GM12878 (cell line): ENCODE data around the gene CXXC5. TPM values are rescaled to one million over a fixed set of nuclear protein-coding genes. Genes with fewer than 3 reads are reported as not detected.

ENCODE experiments used
- BACH1 ChIP-seq: fragments of 450-650 bp; IDR thresholded peaks from 2 replicates; pipeline ENCODE4 v1.6.1; 2017; ENCODE audit warnings: mild to moderate bottlenecking, borderline replicate concordance
- CBFB ChIP-seq: IDR thresholded peaks from 2 replicates; pipeline ENCODE4 v1.6.1; 2016; ENCODE audit warnings: antibody characterized with exemption, low read depth
- ETV6 ChIP-seq, 2 experiments: fragments of 450-650 bp in 1 of 2; IDR thresholded peaks in 1 of 2; conservative IDR thresholded peaks in 1 of 2; 2 replicates each; pipeline ENCODE4 v1.6.1; 2014; ENCODE audit warnings: antibody characterized with exemption in 1 of 2, borderline replicate concordance in 1 of 2, low read depth in 1 of 2, mild to moderate bottlenecking in 1 of 2, moderate library complexity in 1 of 2
- GATAD2B ChIP-seq: fragments of 450-650 bp; conservative IDR thresholded peaks from 2 replicates; pipeline ENCODE4 v1.6.1; 2017; ENCODE audit warnings: low read depth, mild to moderate bottlenecking, moderate library complexity
- HDAC6 ChIP-seq: fragments of 200-600 bp; sonication (generic); IDR thresholded peaks from one replicate; pipeline ENCODE4 v1.8.0; 2017; ENCODE audit warnings: antibody characterized with exemption; ENCODE audit not compliant: unreplicated experiment
- IRF4 ChIP-seq: IDR thresholded peaks from 2 replicates; pipeline ENCODE4 v1.6.1; 2011; ENCODE audit warnings: low read depth, low read length
- MTA3 ChIP-seq: IDR thresholded peaks from 2 replicates; pipeline ENCODE4 v1.6.1; 2012; ENCODE audit warnings: low read length, inconsistent platforms, borderline replicate concordance
- MYB ChIP-seq: fragments of 150-350 bp; IDR thresholded peaks from 2 replicates; pipeline ENCODE4 v1.6.1; 2014; ENCODE audit warnings: mild to moderate bottlenecking, low read depth, low read length, borderline replicate concordance
- NFXL1 ChIP-seq: fragments of 450-650 bp; IDR thresholded peaks from 2 replicates; pipeline ENCODE4 v1.6.1; 2017; ENCODE audit warnings: antibody characterized with exemption, mild to moderate bottlenecking, borderline replicate concordance
- POLR2AphosphoS5 ChIP-seq: IDR thresholded peaks from 2 replicates; pipeline ENCODE4 v1.6.1; 2011; ENCODE audit warnings: mild to moderate bottlenecking, low read length, inconsistent platforms
- RFX5 ChIP-seq: IDR thresholded peaks from 2 replicates; pipeline ENCODE4 v1.6.1; 2011; ENCODE audit warnings: low read depth, low read length, improper control_type of control experiment
- TCF3 ChIP-seq: IDR thresholded peaks from 2 replicates; pipeline ENCODE4 v1.6.1; 2012; ENCODE audit warnings: low read depth, mild to moderate bottlenecking, low read length, borderline replicate concordance; ENCODE audit not compliant: insufficient read depth
- YY1 ChIP-seq: IDR thresholded peaks from 2 replicates; pipeline ENCODE4 v1.6.1; 2011; ENCODE audit warnings: low read depth, mild to moderate bottlenecking, low read length
- polyA plus RNA-seq, 11 experiments: library from polyadenylated mRNA; depleted of rRNA in 4 of 11; unstranded in 6 of 11; stranded (reverse) in 5 of 11; fragments of >200 nt; fragmentation: Nextera tagmentation in 4 of 11; fragmentation: Illumina TruSeq in 1 of 11; extraction: Ambion mirVana in 4 of 11; extraction: Trizol in 1 of 11; gene quantifications; 1 replicate in 1 of 11; 2 replicates in 10 of 11; pipeline versions ENCODE4 v1.2.1 to v1.2.3, GENCODE V29; 2011 to 2016; ENCODE audit warnings: inconsistent platforms in 2 of 11, missing spikeins in 2 of 11, low read depth in 1 of 11
- total RNA-seq, 4 experiments: library from RNA; depleted of rRNA in 3 of 4; stranded (reverse); fragments of >200 nt in 3 of 4; fragmentation: Illumina TruSeq in 1 of 4; extraction: Trizol in 1 of 4; gene quantifications; 2 replicates each; pipeline versions ENCODE4 v1.2.1 to v1.2.3, GENCODE V29; 2013 to 2021
- TF ChIP-seq, protein P1 (sequence below): fragments of 450-650 bp; IDR thresholded peaks from 2 replicates; pipeline ENCODE4 v1.6.1; 2017; ENCODE audit warnings: borderline replicate concordance
- TF ChIP-seq, protein P2 (sequence below): IDR thresholded peaks from 2 replicates; pipeline ENCODE4 v1.6.1; 2011; ENCODE audit warnings: low read depth, low read length, improper control_type of control experiment, borderline replicate concordance
- TF ChIP-seq, protein P3 (sequence below): fragments of 450-650 bp; IDR thresholded peaks from 2 replicates; pipeline ENCODE4 v1.6.1; 2018; ENCODE audit warnings: borderline replicate concordance, mild to moderate bottlenecking; ENCODE audit not compliant: partially characterized antibody
- TF ChIP-seq, protein P4 (sequence below): fragments of 450-650 bp; IDR thresholded peaks from 2 replicates; pipeline ENCODE4 v1.6.1; 2014; ENCODE audit warnings: mild to moderate bottlenecking
- TF ChIP-seq, protein P5 (sequence below): IDR thresholded peaks from 2 replicates; pipeline ENCODE4 v1.6.1; 2012; ENCODE audit warnings: low read length, inconsistent platforms
- TF ChIP-seq, protein P6 (sequence below): fragments of 450-650 bp; formaldehyde crosslinking; IDR thresholded peaks from 2 replicates; pipeline ENCODE4 v1.4.0; 2022; ENCODE audit warnings: mild to moderate bottlenecking, moderate library complexity

Gene CXXC5
- total and polyA plus RNA-seq, 10 of the 15 experiments (the other 5 are each of a cell fraction or from before 2014, with no cell fraction given): 1.8 to 90.8 (median 40.7) TPM

DNA sequence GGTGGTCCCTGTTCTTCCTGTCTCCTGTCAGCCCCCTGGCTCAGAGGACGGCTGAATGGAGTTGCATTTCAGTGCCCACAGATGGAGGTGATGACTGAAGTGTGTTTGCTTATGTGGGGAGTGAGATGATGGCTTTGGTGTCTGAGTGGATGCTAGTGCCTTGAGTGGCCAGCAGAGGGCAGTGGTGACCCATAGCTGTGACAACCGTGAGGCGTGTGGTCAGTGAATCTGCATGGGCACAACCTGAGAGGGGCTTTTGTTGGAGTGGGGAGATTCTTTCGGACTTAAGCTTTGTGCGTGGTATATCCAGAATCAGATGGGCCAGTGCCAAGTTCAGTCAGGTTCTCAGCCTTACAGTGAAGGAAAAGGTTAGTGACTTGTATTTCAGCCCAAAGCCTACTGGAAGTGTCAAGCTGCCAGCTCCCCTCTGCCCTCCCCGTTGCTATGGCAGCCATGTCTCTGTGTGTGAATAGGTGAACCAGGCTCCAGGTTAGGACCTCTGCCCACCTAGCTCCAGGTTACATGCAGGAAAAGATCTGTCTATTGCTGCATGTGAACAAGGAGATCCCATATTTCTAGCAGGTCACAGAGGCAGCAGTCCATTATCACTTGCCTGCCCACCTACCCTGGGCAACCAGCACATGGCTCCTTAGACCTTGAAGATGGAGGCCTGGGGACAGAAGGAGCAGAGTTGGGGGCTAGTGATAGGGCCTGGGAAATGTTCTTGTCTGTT lies 14.7 kb upstream of the CXXC5 start (continued):
- TF ChIP-seq, protein P1, sequence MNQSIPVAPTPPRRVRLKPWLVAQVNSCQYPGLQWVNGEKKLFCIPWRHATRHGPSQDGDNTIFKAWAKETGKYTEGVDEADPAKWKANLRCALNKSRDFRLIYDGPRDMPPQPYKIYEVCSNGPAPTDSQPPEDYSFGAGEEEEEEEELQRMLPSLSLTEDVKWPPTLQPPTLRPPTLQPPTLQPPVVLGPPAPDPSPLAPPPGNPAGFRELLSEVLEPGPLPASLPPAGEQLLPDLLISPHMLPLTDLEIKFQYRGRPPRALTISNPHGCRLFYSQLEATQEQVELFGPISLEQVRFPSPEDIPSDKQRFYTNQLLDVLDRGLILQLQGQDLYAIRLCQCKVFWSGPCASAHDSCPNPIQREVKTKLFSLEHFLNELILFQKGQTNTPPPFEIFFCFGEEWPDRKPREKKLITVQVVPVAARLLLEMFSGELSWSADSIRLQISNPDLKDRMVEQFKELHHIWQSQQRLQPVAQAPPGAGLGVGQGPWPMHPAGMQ: no peak
- TF ChIP-seq GATAD2B (no peak), TCF3 (no peak), RFX5 (no peak), BACH1 (no peak), HDAC6 (no peak), YY1 (peak; percentile 62; the same call in 1 of the 2 replicates), MYB (no peak), NFXL1 (no peak), CBFB (peak; percentile 54; the same call in 1 of the 2 replicates), IRF4 (peak; percentile 65; the same call in 1 of the 2 replicates), POLR2AphosphoS5 (peak; percentile 44; the same call in 1 of the 2 replicates), ETV6 (conservative IDR thresholded peaks at IDR 0.05 in 1 of 2, IDR thresholded peaks at IDR 0.05 in 1 of 2; ENCODE audit: borderline replicate concordance in 1 of 2, low read depth in 1 of 2) (no peak), MTA3 (no peak)
- TF ChIP-seq, protein P2, sequence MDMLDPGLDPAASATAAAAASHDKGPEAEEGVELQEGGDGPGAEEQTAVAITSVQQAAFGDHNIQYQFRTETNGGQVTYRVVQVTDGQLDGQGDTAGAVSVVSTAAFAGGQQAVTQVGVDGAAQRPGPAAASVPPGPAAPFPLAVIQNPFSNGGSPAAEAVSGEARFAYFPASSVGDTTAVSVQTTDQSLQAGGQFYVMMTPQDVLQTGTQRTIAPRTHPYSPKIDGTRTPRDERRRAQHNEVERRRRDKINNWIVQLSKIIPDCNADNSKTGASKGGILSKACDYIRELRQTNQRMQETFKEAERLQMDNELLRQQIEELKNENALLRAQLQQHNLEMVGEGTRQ: no peak; the same call in 1 of the 2 replicates
- TF ChIP-seq, protein P3, sequence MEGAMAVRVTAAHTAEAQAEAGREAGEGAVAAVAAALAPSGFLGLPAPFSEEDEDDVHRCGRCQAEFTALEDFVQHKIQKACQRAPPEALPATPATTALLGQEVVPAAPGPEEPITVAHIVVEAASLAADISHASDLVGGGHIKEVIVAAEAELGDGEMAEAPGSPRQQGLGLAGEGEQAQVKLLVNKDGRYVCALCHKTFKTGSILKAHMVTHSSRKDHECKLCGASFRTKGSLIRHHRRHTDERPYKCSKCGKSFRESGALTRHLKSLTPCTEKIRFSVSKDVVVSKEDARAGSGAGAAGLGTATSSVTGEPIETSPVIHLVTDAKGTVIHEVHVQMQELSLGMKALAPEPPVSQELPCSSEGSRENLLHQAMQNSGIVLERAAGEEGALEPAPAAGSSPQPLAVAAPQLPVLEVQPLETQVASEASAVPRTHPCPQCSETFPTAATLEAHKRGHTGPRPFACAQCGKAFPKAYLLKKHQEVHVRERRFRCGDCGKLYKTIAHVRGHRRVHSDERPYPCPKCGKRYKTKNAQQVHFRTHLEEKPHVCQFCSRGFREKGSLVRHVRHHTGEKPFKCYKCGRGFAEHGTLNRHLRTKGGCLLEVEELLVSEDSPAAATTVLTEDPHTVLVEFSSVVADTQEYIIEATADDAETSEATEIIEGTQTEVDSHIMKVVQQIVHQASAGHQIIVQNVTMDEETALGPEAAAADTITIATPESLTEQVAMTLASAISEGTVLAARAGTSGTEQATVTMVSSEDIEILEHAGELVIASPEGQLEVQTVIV: no peak
- TF ChIP-seq, protein P4, sequence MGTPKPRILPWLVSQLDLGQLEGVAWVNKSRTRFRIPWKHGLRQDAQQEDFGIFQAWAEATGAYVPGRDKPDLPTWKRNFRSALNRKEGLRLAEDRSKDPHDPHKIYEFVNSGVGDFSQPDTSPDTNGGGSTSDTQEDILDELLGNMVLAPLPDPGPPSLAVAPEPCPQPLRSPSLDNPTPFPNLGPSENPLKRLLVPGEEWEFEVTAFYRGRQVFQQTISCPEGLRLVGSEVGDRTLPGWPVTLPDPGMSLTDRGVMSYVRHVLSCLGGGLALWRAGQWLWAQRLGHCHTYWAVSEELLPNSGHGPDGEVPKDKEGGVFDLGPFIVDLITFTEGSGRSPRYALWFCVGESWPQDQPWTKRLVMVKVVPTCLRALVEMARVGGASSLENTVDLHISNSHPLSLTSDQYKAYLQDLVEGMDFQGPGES: no peak
- TF ChIP-seq, protein P5, sequence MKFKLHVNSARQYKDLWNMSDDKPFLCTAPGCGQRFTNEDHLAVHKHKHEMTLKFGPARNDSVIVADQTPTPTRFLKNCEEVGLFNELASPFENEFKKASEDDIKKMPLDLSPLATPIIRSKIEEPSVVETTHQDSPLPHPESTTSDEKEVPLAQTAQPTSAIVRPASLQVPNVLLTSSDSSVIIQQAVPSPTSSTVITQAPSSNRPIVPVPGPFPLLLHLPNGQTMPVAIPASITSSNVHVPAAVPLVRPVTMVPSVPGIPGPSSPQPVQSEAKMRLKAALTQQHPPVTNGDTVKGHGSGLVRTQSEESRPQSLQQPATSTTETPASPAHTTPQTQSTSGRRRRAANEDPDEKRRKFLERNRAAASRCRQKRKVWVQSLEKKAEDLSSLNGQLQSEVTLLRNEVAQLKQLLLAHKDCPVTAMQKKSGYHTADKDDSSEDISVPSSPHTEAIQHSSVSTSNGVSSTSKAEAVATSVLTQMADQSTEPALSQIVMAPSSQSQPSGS: no peak
- TF ChIP-seq, protein P6, sequence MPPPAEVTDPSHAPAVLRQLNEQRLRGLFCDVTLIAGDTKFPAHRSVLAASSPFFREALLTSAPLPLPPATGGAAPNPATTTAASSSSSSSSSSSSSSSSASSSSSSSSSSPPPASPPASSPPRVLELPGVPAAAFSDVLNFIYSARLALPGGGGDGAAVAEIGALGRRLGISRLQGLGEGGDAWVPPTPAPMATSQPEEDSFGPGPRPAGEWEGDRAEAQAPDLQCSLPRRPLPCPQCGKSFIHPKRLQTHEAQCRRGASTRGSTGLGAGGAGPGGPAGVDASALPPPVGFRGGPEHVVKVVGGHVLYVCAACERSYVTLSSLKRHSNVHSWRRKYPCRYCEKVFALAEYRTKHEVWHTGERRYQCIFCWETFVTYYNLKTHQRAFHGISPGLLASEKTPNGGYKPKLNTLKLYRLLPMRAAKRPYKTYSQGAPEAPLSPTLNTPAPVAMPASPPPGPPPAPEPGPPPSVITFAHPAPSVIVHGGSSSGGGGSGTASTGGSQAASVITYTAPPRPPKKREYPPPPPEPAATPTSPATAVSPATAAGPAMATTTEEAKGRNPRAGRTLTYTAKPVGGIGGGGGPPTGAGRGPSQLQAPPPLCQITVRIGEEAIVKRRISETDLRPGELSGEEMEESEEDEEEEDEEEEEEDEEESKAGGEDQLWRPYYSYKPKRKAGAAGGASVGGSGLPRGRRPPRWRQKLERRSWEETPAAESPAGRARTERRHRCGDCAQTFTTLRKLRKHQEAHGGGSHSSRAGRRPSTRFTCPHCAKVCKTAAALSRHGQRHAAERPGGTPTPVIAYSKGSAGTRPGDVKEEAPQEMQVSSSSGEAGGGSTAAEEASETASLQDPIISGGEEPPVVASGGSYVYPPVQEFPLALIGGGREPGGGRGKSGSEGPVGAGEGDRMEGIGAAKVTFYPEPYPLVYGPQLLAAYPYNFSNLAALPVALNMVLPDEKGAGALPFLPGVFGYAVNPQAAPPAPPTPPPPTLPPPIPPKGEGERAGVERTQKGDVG (CRISPR knock-in tag): no peak
